GM19099 (cell line): ENCODE measurements around the gene C9orf85.

ENCODE experiments used
- POLR2A ChIP-seq: IDR thresholded peaks from 3 replicates; pipeline ENCODE4 v1.6.1; 2011; ENCODE audit warnings: low read depth; ENCODE audit not compliant: insufficient read length; ENCODE audit errors: extremely low read depth

The C9orf85 gene

GRCh38 chr9:71895117-71895516 lies 16.3 kb upstream of the C9orf85 start:
- TF ChIP-seq POLR2A = no peak

- TF ChIP-seq POLR2A = no peak
Observed at GRCh38 chr9:71895955-71896354, 15.5 kb upstream of the C9orf85 start.

DNA sequence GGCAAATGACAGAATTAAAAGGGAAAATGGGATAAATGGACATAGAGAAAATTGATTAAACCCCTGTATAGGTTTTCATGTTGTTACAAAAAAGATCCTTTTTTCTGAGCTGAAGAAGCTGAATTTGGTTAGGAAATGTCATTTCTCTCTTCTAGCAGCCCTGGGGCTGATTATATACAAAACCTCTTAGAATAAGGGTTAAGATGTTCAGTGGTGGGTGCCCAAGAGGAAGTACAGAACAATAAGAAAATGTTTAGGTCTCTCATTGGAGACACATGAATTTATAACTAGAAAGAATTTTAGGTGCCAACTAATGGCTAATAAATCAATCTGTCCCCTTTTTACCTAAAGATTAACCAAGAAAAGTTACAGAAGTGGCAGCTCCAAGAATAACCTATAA lies 14.7 kb upstream of the C9orf85 start:
- no peak for TF ChIP-seq POLR2A

GRCh38 chr9:71897577-71897976 lies 13.9 kb upstream of the C9orf85 start:
- no peak for TF ChIP-seq POLR2A

GRCh38 chr9:71901695-71902597 lies 9.5 kb upstream of the C9orf85 start:
- no peak for TF ChIP-seq POLR2A

- TF ChIP-seq POLR2A = no peak
Observed at GRCh38 chr9:71904076-71904475, 7.4 kb upstream of the C9orf85 start.

GRCh38 chr9:71908825-71909224 lies 2.6 kb upstream of the C9orf85 start:
- no peak for TF ChIP-seq POLR2A

DNA sequence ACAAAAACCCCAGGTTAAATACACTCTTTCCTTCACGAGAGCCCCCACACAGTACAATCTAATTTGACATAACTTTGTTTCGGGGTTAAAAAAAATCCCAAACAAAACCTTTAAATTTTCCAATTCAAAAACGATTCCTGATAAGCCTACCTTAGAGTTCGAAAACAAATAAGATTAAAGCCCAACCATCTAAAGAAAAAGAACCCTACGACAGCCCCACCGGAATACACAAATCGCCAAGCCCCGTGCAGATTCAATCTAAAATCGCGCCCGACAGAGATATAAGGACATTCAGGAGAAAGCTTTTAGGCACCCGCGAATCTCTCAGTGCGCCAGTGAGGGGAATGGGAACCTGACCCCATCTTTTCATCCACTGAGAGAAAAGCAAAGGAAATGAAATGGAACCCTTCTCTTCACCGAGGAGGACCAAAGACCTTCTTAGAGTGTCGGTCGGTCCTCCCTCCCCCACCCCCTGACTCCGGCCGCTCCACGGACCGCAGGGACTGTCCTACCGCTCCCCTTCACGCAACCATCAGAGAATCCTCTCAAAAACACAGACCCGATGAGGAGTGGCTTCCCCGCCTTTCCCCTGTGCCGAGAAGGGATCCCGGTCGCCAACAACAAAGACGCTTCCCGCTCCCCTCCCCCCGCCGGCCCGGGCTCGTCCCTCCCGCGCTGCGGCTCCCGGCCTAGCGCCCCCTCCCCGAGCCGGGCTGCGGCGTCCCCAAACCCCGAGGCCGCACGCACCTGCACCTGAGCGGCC lies 1.4 kb upstream of the C9orf85 start:
- no peak for TF ChIP-seq POLR2A

DNA sequence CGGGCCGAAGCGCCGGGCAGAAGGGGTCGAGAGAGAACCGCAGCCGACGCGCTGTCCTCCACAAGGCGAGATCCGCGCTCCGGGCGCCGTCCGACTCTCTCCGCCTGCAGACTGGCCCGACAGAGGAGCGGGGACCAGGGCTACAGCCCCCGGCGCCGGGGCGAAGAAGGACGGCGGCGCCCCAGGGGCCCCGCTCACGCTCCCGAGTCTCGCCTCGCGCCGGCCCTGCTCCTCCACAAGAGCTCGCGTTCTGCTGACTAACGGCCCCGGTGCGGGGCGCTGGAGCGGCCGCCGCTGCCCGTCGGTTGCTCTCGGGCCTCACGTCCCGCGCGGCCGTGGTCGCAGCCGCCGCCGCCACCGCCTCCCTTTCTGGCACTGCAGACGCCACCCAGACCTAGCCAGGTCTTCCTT lies 784 bp upstream of the C9orf85 start:
- TF ChIP-seq POLR2A = no peak

DNA sequence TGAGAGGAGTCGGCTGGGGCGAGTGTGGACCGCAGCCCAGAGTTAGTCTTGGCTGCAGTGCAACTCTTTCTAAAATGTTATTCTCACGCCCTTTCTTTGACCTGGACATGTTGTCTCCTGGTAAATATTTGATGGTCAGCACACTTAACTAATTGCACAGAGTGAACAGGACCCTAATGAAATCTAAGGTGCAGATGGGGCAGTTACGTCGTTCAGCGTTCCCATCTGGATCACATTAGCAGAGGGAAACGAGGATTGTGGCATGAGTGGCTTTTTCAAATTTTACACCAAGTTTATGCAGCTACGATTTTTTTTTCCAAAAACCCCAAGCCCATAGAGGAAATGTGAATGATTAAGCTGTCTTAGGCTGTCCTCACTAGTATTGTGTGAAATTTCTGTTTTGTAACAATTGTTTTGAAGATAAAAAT lies 483 bp downstream of the C9orf85 start:
- TF ChIP-seq POLR2A = no peak

- TF ChIP-seq POLR2A = no peak
Observed at GRCh38 chr9:71915495-71915894, 4.1 kb downstream of the C9orf85 start.

- no peak for TF ChIP-seq POLR2A
Observed at GRCh38 chr9:71916834-71917534, 5.5 kb downstream of the C9orf85 start.

DNA sequence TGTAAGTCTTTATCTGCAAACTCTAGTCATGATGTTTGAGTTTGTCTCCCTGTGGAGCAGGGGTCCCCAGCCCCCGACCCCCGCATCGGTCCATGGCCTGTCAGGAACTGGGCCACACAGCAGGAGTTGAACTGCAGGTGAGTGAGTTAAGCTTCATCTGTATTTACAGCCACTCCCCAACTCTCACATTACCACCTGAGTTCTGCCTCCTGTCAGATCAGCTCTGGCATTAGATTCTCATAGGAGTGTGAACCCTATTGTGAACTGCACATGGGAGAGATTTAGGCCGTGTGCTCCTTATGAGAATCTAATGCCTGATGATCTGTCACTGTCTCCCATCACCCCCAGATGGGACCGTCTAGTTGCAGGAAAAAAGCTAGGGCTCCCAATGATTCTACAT lies 7.0 kb downstream of the C9orf85 start:
- no peak for TF ChIP-seq POLR2A

DNA sequence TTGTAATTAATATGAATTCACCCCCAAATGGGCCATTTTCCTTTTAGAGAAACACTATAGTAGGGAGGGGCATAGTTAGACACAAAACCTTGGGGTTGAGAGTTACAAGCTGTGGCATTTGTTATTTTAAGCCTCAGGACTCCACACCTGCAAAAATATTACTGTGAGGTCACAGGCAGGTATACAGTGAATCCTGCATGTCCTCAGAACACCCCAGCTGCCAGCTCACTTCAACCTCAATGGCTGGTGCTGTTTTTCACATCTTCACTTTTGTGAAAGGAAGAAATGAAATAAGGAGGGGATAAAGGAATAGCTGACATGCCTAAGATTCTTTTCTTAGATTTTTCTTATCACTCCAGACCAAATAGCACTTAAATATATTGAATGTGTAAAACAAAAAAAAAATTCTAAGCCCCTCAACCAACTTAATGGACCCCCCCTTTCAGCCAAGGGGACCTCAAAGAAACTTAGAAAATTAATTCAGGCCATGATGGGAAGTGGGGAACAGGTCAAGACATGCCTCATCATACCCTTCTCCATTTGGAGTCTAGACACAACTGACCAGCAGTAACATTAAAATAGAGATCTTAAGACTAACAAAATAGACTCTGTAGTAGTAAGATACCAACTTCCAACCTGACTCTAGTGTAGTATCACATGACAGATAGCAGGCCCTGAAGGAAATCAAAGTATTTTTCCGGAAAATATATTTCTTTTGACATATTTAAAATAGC lies 9.2 kb downstream of the C9orf85 start:
- TF ChIP-seq POLR2A = no peak
